HEK293 (cell line): ENCODE data around the gene SIAH2.

Experiments
- CTCF ChIA-PET: fragments of 350-600 bp; formaldehyde crosslinking; extraction: SDS; loops from one replicate; lab custom pipeline; 2021; ENCODE audit warnings: antibody characterized with exemption; lab: Yijun Ruan, JAX
- POLR2A ChIA-PET: fragments of 300-600 bp; formaldehyde crosslinking; extraction: SDS; loops from one replicate; lab custom pipeline; 2020; ENCODE audit warnings: antibody characterized with exemption, inconsistent platforms; lab: Yijun Ruan, JAX
- H3K27ac ChIP-seq: fragments of 200-500 bp; sonication (Bioruptor generic); 2 replicates; pipeline ENCODE4 v1.5.1; 2014; ENCODE audit warnings: low read depth, low read length, control low read depth, inconsistent platforms; ENCODE audit errors: extremely low read depth
- H3K36me3 ChIP-seq, 2 experiments: fragments of 200-500 bp in 1 of 2; sonication (Bioruptor generic) in 1 of 2; 1 replicate in 1 of 2; 2 replicates in 1 of 2; pipeline ENCODE4 v1.5.1; 2014 to 2017; ENCODE audit warnings: inconsistent platforms in 2 of 2, low read length in 2 of 2; ENCODE audit not compliant: control insufficient read depth in 2 of 2, insufficient read depth in 1 of 2
- H3K4me1 ChIP-seq: fragments of 200-500 bp; sonication (Bioruptor generic); 2 replicates; pipeline ENCODE4 v1.5.1; 2014; ENCODE audit warnings: mild to moderate bottlenecking, low read length, inconsistent platforms; ENCODE audit not compliant: control insufficient read depth, insufficient read depth
- H3K4me3 ChIP-seq: 2 replicates; pipeline ENCODE4 v1.5.1; 2011; ENCODE audit warnings: low read depth, mild to moderate bottlenecking, control low read depth, low read length, moderate library complexity
- H3K9me3 ChIP-seq: fragments of 200-500 bp; sonication (Bioruptor generic); 2 replicates; pipeline ENCODE4 v1.5.1; 2014; ENCODE audit warnings: low read depth, low read length, inconsistent platforms; ENCODE audit not compliant: control insufficient read depth, insufficient read depth
- FEZF1 ChIP-seq: fragments of 450-650 bp; formaldehyde crosslinking; IDR thresholded peaks from 2 replicates; pipeline ENCODE4 v1.5.1; 2016; ENCODE audit warnings: missing biosample characterization, missing genetic modification characterization
- KLF8 ChIP-seq: fragments of 450-650 bp; formaldehyde crosslinking; IDR thresholded peaks from 2 replicates; pipeline ENCODE4 v1.5.1; 2016; ENCODE audit warnings: missing biosample characterization, missing genetic modification characterization
- PRDM1 ChIP-seq: fragments of 450-650 bp; formaldehyde crosslinking; IDR thresholded peaks from 2 replicates; pipeline ENCODE4; 2016; ENCODE audit warnings: missing biosample characterization, missing genetic modification characterization
- PRDM6 ChIP-seq: fragments of 450-650 bp; formaldehyde crosslinking; IDR thresholded peaks from 2 replicates; pipeline ENCODE4 v1.5.1; 2017; ENCODE audit warnings: missing biosample characterization, missing genetic modification characterization
- REST ChIP-seq: fragments of 450-650 bp; formaldehyde crosslinking; IDR thresholded peaks from 2 replicates; pipeline ENCODE4 v1.5.1; 2016; ENCODE audit warnings: missing biosample characterization, missing genetic modification characterization
- TSHZ1 ChIP-seq: fragments of 450-650 bp; formaldehyde crosslinking; IDR thresholded peaks from 2 replicates; pipeline ENCODE4 v1.5.1; 2016; ENCODE audit warnings: missing biosample characterization, missing genetic modification characterization, borderline replicate concordance
- ZBTB26 ChIP-seq: fragments of 450-650 bp; formaldehyde crosslinking; optimal IDR thresholded peaks from 2 replicates; pipeline ENCODE3; 2016; ENCODE audit warnings: missing biosample characterization, mild to moderate bottlenecking, missing genetic modification characterization
- ZNF146 ChIP-seq: fragments of 450-650 bp; formaldehyde crosslinking; IDR thresholded peaks from 2 replicates; pipeline ENCODE4 v1.5.1; 2016; ENCODE audit warnings: missing biosample characterization, missing genetic modification characterization
- ZNF19 ChIP-seq: fragments of 450-650 bp; formaldehyde crosslinking; IDR thresholded peaks from 2 replicates; pipeline ENCODE4; 2016; ENCODE audit warnings: missing biosample characterization, missing genetic modification characterization, low read depth
- ZNF239 ChIP-seq: fragments of 450-650 bp; formaldehyde crosslinking; IDR thresholded peaks from 2 replicates; pipeline ENCODE4 v1.5.1; 2016; ENCODE audit warnings: missing biosample characterization, missing genetic modification characterization
- ZNF280D ChIP-seq: fragments of 450-650 bp; formaldehyde crosslinking; IDR thresholded peaks from 2 replicates; pipeline ENCODE4 v1.5.1; 2016; ENCODE audit warnings: missing biosample characterization, missing genetic modification characterization
- ZNF302 ChIP-seq: fragments of 450-650 bp; formaldehyde crosslinking; IDR thresholded peaks from 2 replicates; pipeline ENCODE4 v1.5.1; 2016; ENCODE audit warnings: missing biosample characterization, missing genetic modification characterization, low read depth
- ZNF362 ChIP-seq: fragments of 450-650 bp; formaldehyde crosslinking; IDR thresholded peaks from 2 replicates; pipeline ENCODE4 v1.5.1; 2016; ENCODE audit warnings: missing biosample characterization, missing genetic modification characterization
- ZNF639 ChIP-seq: fragments of 450-650 bp; formaldehyde crosslinking; IDR thresholded peaks from 2 replicates; pipeline ENCODE4 v1.5.1; 2016; ENCODE audit warnings: missing biosample characterization, missing genetic modification characterization
- ZNF830 ChIP-seq: fragments of 450-650 bp; IDR thresholded peaks from 2 replicates; pipeline ENCODE4 v1.5.0; 2018; ENCODE audit warnings: missing biosample characterization, missing genetic modification characterization, low read depth, mild to moderate bottlenecking, moderate library complexity
- ZSCAN5A ChIP-seq: fragments of 450-650 bp; formaldehyde crosslinking; IDR thresholded peaks from 2 replicates; pipeline ENCODE4 v1.5.1; 2016; ENCODE audit warnings: missing biosample characterization, missing genetic modification characterization

SIAH2 gene

GRCh38 chr3:150742141-150742523 lies 20.8 kb downstream of the SIAH2 start:
- CTCF ChIA-PET: no interaction called here
- Histone ChIP-seq H3K36me3 (peaks cover 0 to 10% of the 10 kb centered on the region in 2 experiments; a peak in 1 of 3 replicates), H3K4me1 (no peaks in the 10 kb centered on the region), H3K27ac (no peak overlapping the region), H3K4me3 (no peak overlapping the region)
- TF ChIP-seq ZNF639 (tag by site-specific recombination): no peak
- no peak for TF ChIP-seq ZNF19 (tag by site-specific recombination)
- TF ChIP-seq KLF8: no peak
- no peak for TF ChIP-seq ZNF280D (tag by site-specific recombination)
- TF ChIP-seq, all 188 proteins: peak for 0
- no peaks in the 10 kb centered on the region for H3K9me3 ChIP-seq
- POLR2A ChIA-PET: no interaction called here

GRCh38 chr3:150741497-150742140 lies 21.4 kb downstream of the SIAH2 start:
- Histone ChIP-seq H3K4me1 (no peaks in the 10 kb centered on the region), H3K4me3 (no peak overlapping the region), H3K36me3 (peaks cover 0 to 10% of the 10 kb centered on the region in 2 experiments; a peak in 1 of 3 replicates), H3K9me3 (no peaks in the 10 kb centered on the region), H3K27ac (no peak overlapping the region)
- CTCF ChIA-PET: no interaction called here
- POLR2A ChIA-PET: no interaction called here
- TF ChIP-seq ZNF362 (tag by site-specific recombination): no peak
- TF ChIP-seq ZNF146 (tag by site-specific recombination): no peak
- TF ChIP-seq ZNF239 (tag by site-specific recombination): no peak
- no peak for TF ChIP-seq ZNF830 (tag by site-specific recombination)
- no peak for TF ChIP-seq PRDM1
- TF ChIP-seq ZBTB26 (tag by site-specific recombination): no peak
- no peak for TF ChIP-seq PRDM6 (tag by site-specific recombination)
- TF ChIP-seq ZSCAN5A (tag by site-specific recombination): no peak
- TF ChIP-seq REST (tag by site-specific recombination): no peak
- no peak for TF ChIP-seq ZNF302 (tag by site-specific recombination)
- TF ChIP-seq TSHZ1 (tag by site-specific recombination): no peak
- TF ChIP-seq FEZF1 (tag by site-specific recombination): no peak
